PC-3 (cell line): ENCODE measurements around the gene DPH6. TPM values are rescaled to one million over a fixed set of nuclear protein-coding genes. Genes with fewer than 3 reads are reported as not detected.

Experiments
- ATAC-seq: fragments of 200-7000 bp; cut with Tn5 transposase; 2 replicates; pipeline ENCODE4 v1.9.1; 2020; ENCODE audit warnings: mild to moderate bottlenecking, moderate library complexity
- BruUV-seq: library from RNA; stranded (reverse); fragments of 400-500 nt; replicated peaks from 2 replicates; lab custom pipeline; 2021; lab: Mats Ljungman, UMichigan
- CTCF ChIA-PET: fragments of 300-600 bp; sonication (Branson Sonifier 250); formaldehyde crosslinking; loops from one replicate; lab custom pipeline; 2022; ENCODE audit warnings: antibody characterized with exemption; lab: Charles Lee
- POLR2A ChIA-PET: fragments of 300-600 bp; sonication (Branson Sonifier 250); formaldehyde crosslinking; loops from one replicate; lab custom pipeline; 2022; ENCODE audit warnings: antibody characterized with exemption; ENCODE audit not compliant: unreplicated experiment; lab: Charles Lee
- DNase-seq: peaks from one replicate; pipeline ENCODE4 v3.0.0-alpha.2; 2015
- H2AFZ ChIP-seq: fragments of 300-600 bp; sonication (generic); 2 replicates; pipeline ENCODE4 v1.6.0; 2016; ENCODE audit warnings: antibody characterized with exemption, low read length
- H3F3A ChIP-seq: fragments of 300-600 bp; sonication (generic); one replicate; pipeline ENCODE4 v1.6.0; 2017; ENCODE audit warnings: antibody characterized with exemption, low read length, control low read depth, mild to moderate bottlenecking; ENCODE audit not compliant: unreplicated experiment
- H3K27ac ChIP-seq: fragments of 300-600 bp; sonication (generic); 2 replicates; pipeline ENCODE4 v1.5.1; 2016; ENCODE audit warnings: mild to moderate bottlenecking, low read length
- H3K27me3 ChIP-seq: fragments of 300-600 bp; sonication (generic); 2 replicates; pipeline ENCODE4 v1.6.1; 2016; ENCODE audit warnings: low read length, mixed read lengths
- H3K36me3 ChIP-seq: fragments of 300-600 bp; sonication (generic); 2 replicates; pipeline ENCODE4 v1.6.1; 2016; ENCODE audit warnings: low read depth, mixed run types, low read length, mixed read lengths
- H3K4me1 ChIP-seq: fragments of 300-600 bp; sonication (generic); 2 replicates; pipeline ENCODE4 v1.5.1; 2016; ENCODE audit warnings: low read length; ENCODE audit not compliant: insufficient read depth
- H3K4me2 ChIP-seq: fragments of 300-600 bp; sonication (generic); 2 replicates; pipeline ENCODE4 v1.6.0; 2016; ENCODE audit warnings: low read length
- H3K4me3 ChIP-seq: fragments of 300-600 bp; sonication (generic); 2 replicates; pipeline ENCODE4 v1.5.1; 2016; ENCODE audit warnings: mild to moderate bottlenecking, low read length, mixed read lengths
- H3K79me2 ChIP-seq: fragments of 300-600 bp; sonication (generic); 2 replicates; pipeline ENCODE4 v1.6.1; 2017; ENCODE audit warnings: low read length, mixed read lengths
- H3K9ac ChIP-seq: fragments of 300-600 bp; sonication (generic); 2 replicates; pipeline ENCODE4 v1.6.0; 2016; ENCODE audit warnings: mild to moderate bottlenecking, low read length
- H3K9me2 ChIP-seq: fragments of 300-600 bp; sonication (generic); replicated peaks from 2 replicates; pipeline ENCODE4 v1.6.1; 2016; ENCODE audit warnings: mixed run types, low read length, mixed read lengths
- H3K9me3 ChIP-seq: fragments of 300-600 bp; sonication (generic); 2 replicates; pipeline ENCODE4 v1.6.1; 2016; ENCODE audit warnings: low read length, mixed read lengths
- H4K20me1 ChIP-seq: fragments of 300-600 bp; sonication (generic); 2 replicates; pipeline ENCODE4 v1.6.1; 2016; ENCODE audit warnings: low read length, mixed read lengths
- CTCF ChIP-seq: fragments of 300-600 bp; sonication (generic); conservative IDR thresholded peaks from 2 replicates; pipeline ENCODE4 v1.5.1; 2017; ENCODE audit warnings: antibody characterized with exemption, low read depth, mild to moderate bottlenecking, low read length
- EZH2 ChIP-seq: fragments of 300-600 bp; sonication (generic); IDR thresholded peaks from one replicate; pipeline ENCODE4 v1.6.1; 2017; ENCODE audit warnings: antibody characterized with exemption, mild to moderate bottlenecking, low read length; ENCODE audit not compliant: unreplicated experiment
- EZH2phosphoT487 ChIP-seq: fragments of 300-600 bp; sonication (generic); IDR thresholded peaks from 2 replicates; pipeline ENCODE4 v1.6.1; 2018; ENCODE audit warnings: mild to moderate bottlenecking, antibody characterized with exemption, low read length, borderline replicate concordance
- intact Hi-C: fragments of 100-400 bp; cut with micrococcal nuclease; formaldehyde crosslinking; loops from 2 replicates; pipeline ENCODE4 v1.9.0; 2023
- microRNA-seq: library from miRNA; unstranded; fragments of <30 nt; microRNA quantifications from one replicate; pipeline ENCODE4 v1.1.0, GENCODE V29; 2020; ENCODE audit not compliant: unreplicated experiment
- total RNA-seq: library from RNA; depleted of rRNA; stranded (reverse); fragments of >200 nt; gene quantifications from 2 replicates; pipeline ENCODE4 v1.2.3, GENCODE V29; 2014

Gene DPH6
- total RNA-seq, 1 experiment from 2014 or later = 6.9 TPM

- no peaks in the 10 kb centered on the region for H3F3A ChIP-seq
- ATAC-seq (no peak), DNase-seq (no peak)
- no peaks in the 10 kb centered on the region for H3K27me3 ChIP-seq
- no peaks in the 10 kb centered on the region for H3K9me2 ChIP-seq
- no peaks in the 10 kb centered on the region for H3K79me2 ChIP-seq
- CTCF ChIA-PET = no interaction called here
- no TSS peak for BruUV-seq
- no peaks in the 10 kb centered on the region for H3K36me3 ChIP-seq
- no peak overlapping the region for H2AFZ ChIP-seq
- H4K20me1 ChIP-seq = no peaks in the 10 kb centered on the region
- POLR2A ChIA-PET = no interaction called here
- H3K4me3 ChIP-seq = no peak overlapping the region
- no peaks in the 10 kb centered on the region for H3K4me1 ChIP-seq
- H3K4me2 ChIP-seq = no peak overlapping the region
- H3K9me3 ChIP-seq = no peaks in the 10 kb centered on the region
- no peak overlapping the region for H3K9ac ChIP-seq
- TF ChIP-seq CTCF = no peak
- TF ChIP-seq EZH2phosphoT487 = no peak
- no peak for TF ChIP-seq EZH2
- intact Hi-C loops = no loop called here
- no peak overlapping the region for H3K27ac ChIP-seq
Observed at GRCh38 chr15:35320911-35321310, 225.1 kb downstream of the DPH6 start.

Small RNA genes lying within 50 kb of the gene (microRNA-seq; reads per million reads assigned to microRNA genes)
- not detected for gene MIR3942
